PC-3 (cell line): ENCODE measurements around the gene LLPH.

ENCODE experiments used
- EZH2 ChIP-seq: fragments of 300-600 bp; sonication (generic); IDR thresholded peaks from one replicate; pipeline ENCODE4 v1.6.1; 2017; ENCODE audit warnings: antibody characterized with exemption, mild to moderate bottlenecking, low read length; ENCODE audit not compliant: unreplicated experiment
- TF ChIP-seq, protein P1 (sequence below): fragments of 300-600 bp; sonication (generic); conservative IDR thresholded peaks from 2 replicates; pipeline ENCODE4 v1.5.1; 2017; ENCODE audit warnings: antibody characterized with exemption, low read depth, mild to moderate bottlenecking, low read length

DNA sequence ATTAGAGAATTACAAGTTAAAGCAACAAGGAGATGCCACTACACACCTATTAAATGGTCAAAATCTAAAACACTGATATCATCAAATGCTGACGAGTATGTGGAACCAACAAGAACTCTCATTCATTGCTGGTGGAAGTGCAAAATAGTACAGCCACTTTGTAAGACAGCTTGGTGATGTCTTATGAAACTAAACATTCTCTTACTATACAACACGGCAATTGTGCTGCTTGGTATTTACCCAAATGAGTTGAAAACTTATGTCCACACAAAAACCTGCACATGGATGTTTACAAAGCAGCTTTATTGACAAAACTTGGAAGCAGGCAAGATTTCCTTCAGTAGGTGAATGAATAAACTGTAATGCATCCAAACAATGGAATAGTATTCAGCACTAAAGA is 36.0 kb upstream of the LLPH start:
- TF ChIP-seq, protein P1, sequence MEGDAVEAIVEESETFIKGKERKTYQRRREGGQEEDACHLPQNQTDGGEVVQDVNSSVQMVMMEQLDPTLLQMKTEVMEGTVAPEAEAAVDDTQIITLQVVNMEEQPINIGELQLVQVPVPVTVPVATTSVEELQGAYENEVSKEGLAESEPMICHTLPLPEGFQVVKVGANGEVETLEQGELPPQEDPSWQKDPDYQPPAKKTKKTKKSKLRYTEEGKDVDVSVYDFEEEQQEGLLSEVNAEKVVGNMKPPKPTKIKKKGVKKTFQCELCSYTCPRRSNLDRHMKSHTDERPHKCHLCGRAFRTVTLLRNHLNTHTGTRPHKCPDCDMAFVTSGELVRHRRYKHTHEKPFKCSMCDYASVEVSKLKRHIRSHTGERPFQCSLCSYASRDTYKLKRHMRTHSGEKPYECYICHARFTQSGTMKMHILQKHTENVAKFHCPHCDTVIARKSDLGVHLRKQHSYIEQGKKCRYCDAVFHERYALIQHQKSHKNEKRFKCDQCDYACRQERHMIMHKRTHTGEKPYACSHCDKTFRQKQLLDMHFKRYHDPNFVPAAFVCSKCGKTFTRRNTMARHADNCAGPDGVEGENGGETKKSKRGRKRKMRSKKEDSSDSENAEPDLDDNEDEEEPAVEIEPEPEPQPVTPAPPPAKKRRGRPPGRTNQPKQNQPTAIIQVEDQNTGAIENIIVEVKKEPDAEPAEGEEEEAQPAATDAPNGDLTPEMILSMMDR, result no peak
- no peak for TF ChIP-seq EZH2
